GM10266 (cell line): ENCODE data around the gene GOLM1.

Experiments
- DNase-seq: peaks from one replicate; pipeline ENCODE4 v3.0.0; 2012; ENCODE audit errors: extremely low spot score
- CTCF ChIP-seq: IDR thresholded peaks from 2 replicates; pipeline ENCODE4 v1.5.1; 2012; ENCODE audit warnings: mild to moderate bottlenecking, low read depth; ENCODE audit not compliant: control insufficient read depth, insufficient read depth; ENCODE audit errors: missing control alignments

GOLM1 gene

DNA sequence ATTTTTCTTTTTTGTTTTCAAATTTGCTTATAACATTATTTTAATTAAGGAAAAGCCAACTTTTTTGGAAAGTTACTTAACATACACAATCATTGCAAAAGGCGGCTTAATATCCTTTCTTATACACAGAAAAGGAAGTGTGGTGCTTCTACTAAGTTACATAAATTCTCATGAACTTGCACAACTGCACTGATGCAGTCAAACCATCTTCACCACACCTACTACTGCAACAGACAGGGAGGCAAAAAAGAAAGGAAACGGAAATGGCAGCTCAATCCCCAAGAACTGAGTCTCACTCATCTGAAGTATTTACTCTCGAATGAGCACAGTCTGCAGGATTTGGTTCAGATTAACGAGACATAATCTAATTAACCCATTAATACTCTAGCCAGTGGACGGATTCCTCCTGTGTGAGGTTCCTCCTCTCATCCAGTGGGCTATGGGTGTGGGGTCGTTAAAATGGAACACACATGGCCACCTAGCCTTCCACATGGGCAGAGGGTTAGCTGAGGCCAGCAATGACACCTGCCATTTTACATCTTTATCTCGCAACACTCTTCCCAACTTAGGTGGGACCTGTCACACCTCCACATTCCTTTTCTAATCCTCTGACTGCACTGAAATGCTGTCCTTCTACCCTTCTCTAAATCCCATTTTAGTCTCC is 30.0 kb downstream of the GOLM1 start:
- no peak for TF ChIP-seq CTCF
- DNase-seq = no peak

DNA sequence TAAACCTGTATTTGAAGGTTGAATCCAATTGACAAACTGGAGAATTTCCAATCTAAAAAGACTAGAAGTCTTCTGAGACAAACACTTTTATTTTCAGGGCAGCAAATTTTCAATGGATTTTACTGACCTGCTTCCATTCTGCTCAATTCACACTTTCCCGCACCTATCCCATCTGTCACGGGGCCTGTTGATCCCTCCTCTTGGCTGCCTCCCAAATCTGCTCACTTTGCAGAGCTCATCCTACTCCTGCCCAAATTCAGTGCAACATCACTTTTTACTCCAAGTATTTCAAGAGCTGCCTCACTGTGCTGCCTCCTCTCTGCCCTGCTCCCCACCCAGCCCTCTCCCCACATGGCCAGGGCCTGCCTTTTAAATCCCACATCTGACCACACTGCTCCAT is 35.1 kb downstream of the GOLM1 start:
- TF ChIP-seq CTCF = no peak
- DNase-seq = no peak

DNA sequence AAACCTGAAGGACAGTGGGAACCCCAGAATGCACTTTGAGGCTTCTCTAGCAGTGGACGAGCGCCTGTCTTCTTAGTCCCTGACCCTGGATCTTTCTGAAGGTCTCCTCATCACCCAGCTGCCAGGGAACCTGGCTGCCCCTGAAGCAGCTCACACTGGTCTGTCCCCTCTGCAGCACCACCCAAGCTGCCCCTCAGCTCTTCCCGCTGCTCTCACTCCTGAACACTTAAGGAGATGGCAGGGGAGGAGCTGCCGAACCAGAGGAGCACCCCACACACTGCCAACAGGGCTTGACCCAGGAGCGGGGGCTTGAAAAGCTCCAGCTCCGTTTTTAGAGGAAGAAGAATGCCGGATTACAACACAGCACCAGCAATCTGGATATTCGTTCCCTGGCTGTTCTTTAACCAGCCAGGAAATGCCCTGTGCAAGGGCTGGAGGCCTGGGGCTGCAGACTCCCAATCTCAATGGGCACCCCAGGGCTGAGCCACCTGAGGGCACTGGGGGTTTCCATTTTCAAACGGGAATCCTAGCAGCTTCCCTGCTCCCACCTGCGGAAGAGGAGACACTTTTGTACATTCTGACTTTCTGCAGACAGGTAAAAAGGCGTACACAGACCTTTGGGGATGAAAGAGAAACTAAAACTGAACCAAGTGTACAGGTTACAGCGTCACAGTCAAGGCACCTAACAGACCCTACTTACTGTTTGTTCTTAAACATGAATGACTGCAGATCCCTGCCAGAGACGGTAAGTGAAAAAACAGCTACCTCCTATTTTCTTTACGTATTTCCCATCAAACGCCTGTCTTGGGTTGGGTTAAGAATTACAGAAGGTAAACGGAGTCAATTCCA is 36.3 kb downstream of the GOLM1 start:
- TF ChIP-seq CTCF = no peak
- DNase-seq = no peak

DNA sequence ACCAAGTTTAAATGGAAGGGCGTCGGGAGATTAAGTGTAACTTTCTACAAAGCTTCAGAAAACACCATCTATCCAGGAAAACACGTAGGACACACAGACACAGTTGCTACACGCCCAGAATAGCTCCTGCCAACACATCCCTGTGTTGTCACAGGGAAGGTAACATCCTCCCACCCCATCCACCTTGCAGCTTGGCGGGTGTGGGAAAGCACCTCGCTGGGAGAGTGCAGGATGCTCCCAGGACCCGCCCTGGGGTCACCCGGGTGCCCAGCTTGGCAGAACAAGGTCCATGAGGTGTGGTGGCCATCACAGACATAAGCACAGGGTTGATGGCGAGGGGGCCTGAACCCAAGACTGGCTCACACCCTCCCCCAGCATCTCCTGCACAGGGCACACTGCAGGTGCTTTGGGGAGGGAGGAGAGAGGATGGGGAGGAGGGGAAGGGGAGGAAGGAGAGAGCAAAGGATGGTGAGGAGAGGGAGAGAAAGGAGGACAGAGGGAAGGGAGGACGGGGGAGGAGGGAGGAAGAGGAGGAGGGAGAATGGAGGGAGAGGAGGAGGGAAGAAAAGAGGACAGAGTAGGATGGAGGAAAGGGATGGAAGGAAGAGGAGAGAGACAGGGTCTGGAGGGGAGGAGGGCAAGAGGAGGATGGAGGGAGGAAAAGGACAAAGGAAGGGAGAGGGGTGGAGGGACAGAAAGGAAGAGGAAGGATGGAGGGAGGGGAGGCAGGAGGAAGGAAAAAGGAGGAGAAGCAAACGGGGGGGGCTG is 37.2 kb downstream of the GOLM1 start:
- TF ChIP-seq CTCF = no peak
- no peak for DNase-seq

- DNase-seq = no peak
- no peak for TF ChIP-seq CTCF
These were observed 41.9 kb downstream of the GOLM1 start for GRCh38 chr9:86057491-86057890.

GRCh38 chr9:86054695-86055094 is 44.7 kb downstream of the GOLM1 start:
- DNase-seq = no peak
- no peak for TF ChIP-seq CTCF
